H9 (cell line): ENCODE data around the gene ADAMTS5. TPM values are rescaled to one million over a fixed set of nuclear protein-coding genes. Genes with fewer than 3 reads are reported as not detected.

ENCODE experiments used
- DNase-seq: peaks from one replicate; pipeline ENCODE4 v3.0.0-alpha.2; 2017
- H2AFZ ChIP-seq: one replicate; pipeline ENCODE4 v1.6.1; 2013; ENCODE audit warnings: mild to moderate bottlenecking, low read length, control low read depth, moderate library complexity
- H2AK5ac ChIP-seq: 2 replicates; pipeline ENCODE4 v1.6.1; 2013; ENCODE audit warnings: low read length, control low read depth, mixed read lengths; ENCODE audit not compliant: insufficient read length
- H2BK120ac ChIP-seq: one replicate; pipeline ENCODE4 v1.6.1; 2013; ENCODE audit warnings: low read depth, mild to moderate bottlenecking, low read length, control low read depth, inconsistent platforms; ENCODE audit not compliant: poor library complexity, severe bottlenecking
- H2BK12ac ChIP-seq: 2 replicates; pipeline ENCODE4 v1.6.1; 2013; ENCODE audit warnings: low read length, control low read depth, mixed read lengths, low read depth; ENCODE audit not compliant: insufficient read length
- H2BK15ac ChIP-seq: 2 replicates; pipeline ENCODE4 v1.6.1; 2013; ENCODE audit warnings: low read depth, low read length, control low read depth
- H2BK20ac ChIP-seq: one replicate; pipeline ENCODE4 v1.6.1; 2013; ENCODE audit warnings: low read depth, mild to moderate bottlenecking, low read length, control low read depth, inconsistent platforms; ENCODE audit not compliant: poor library complexity, severe bottlenecking
- H2BK5ac ChIP-seq: 2 replicates; pipeline ENCODE4 v1.6.1; 2013; ENCODE audit warnings: low read length, control low read depth, mixed read lengths; ENCODE audit not compliant: insufficient read length
- H3K14ac ChIP-seq: 2 replicates; pipeline ENCODE4 v1.6.1; 2013; ENCODE audit warnings: low read length, control low read depth; ENCODE audit not compliant: insufficient read depth
- H3K18ac ChIP-seq: 2 replicates; pipeline ENCODE4 v1.6.1; 2013; ENCODE audit warnings: low read depth, mild to moderate bottlenecking, mixed read lengths, low read length, control low read depth; ENCODE audit not compliant: insufficient read length
- H3K23ac ChIP-seq: 2 replicates; pipeline ENCODE4 v1.6.1; 2013; ENCODE audit warnings: low read length, control low read depth, mixed read lengths, low read depth; ENCODE audit not compliant: insufficient read length
- H3K23me2 ChIP-seq: 2 replicates; pipeline ENCODE4 v1.6.1; 2013; ENCODE audit warnings: low read depth, mild to moderate bottlenecking, mixed read lengths, low read length, control low read depth; ENCODE audit not compliant: insufficient read length, poor library complexity, severe bottlenecking
- H3K27ac ChIP-seq: 2 replicates; pipeline ENCODE4 v1.5.1; 2013; ENCODE audit warnings: low read length, control low read depth, mixed read lengths, low read depth; ENCODE audit not compliant: insufficient read length
- H3K27me3 ChIP-seq: 2 replicates; pipeline ENCODE4 v1.6.1; 2013; ENCODE audit warnings: low read length, control low read depth, inconsistent platforms; ENCODE audit not compliant: insufficient read depth
- H3K4ac ChIP-seq: 2 replicates; pipeline ENCODE4 v1.6.1; 2013; ENCODE audit warnings: low read depth, mild to moderate bottlenecking, control low read depth, inconsistent platforms, low read length, moderate library complexity
- H3K4me1 ChIP-seq: 2 replicates; pipeline ENCODE4 v1.6.1; 2013; ENCODE audit warnings: low read length, control low read depth, inconsistent platforms; ENCODE audit not compliant: insufficient read depth
- H3K4me2 ChIP-seq: 2 replicates; pipeline ENCODE4 v1.6.1; 2013; ENCODE audit warnings: low read length, control low read depth, mixed read lengths; ENCODE audit not compliant: insufficient read length, insufficient read depth
- H3K56ac ChIP-seq: 2 replicates; pipeline ENCODE4 v1.6.1; 2013; ENCODE audit warnings: low read depth, mild to moderate bottlenecking, mixed read lengths, low read length, control low read depth; ENCODE audit not compliant: insufficient read length
- H3K79me1 ChIP-seq: 2 replicates; pipeline ENCODE4 v1.6.1; 2013; ENCODE audit warnings: low read depth, mild to moderate bottlenecking, moderate library complexity, low read length, control low read depth, inconsistent platforms; ENCODE audit not compliant: insufficient read depth, poor library complexity, severe bottlenecking
- H3K79me2 ChIP-seq: 2 replicates; pipeline ENCODE4 v1.6.1; 2013; ENCODE audit warnings: low read length, control low read depth, inconsistent platforms; ENCODE audit not compliant: insufficient read depth
- H3K9ac ChIP-seq: 2 replicates; pipeline ENCODE4 v1.6.1; 2013; ENCODE audit warnings: low read length, control low read depth, mixed read lengths; ENCODE audit not compliant: insufficient read length; ENCODE audit errors: extremely low read depth
- H3K9me3 ChIP-seq: one replicate; pipeline ENCODE4 v1.6.1; 2013; ENCODE audit warnings: low read depth, low read length, inconsistent platforms; ENCODE audit not compliant: control insufficient read depth
- H3T11ph ChIP-seq: one replicate; pipeline ENCODE4 v1.6.1; 2013; ENCODE audit warnings: mild to moderate bottlenecking, low read length, control low read depth, inconsistent platforms
- H4K20me1 ChIP-seq: one replicate; pipeline ENCODE4 v1.6.1; 2013; ENCODE audit not compliant: control insufficient read depth, insufficient read length, insufficient read depth
- H4K5ac ChIP-seq: 2 replicates; pipeline ENCODE4 v1.6.1; 2013; ENCODE audit warnings: low read depth, mild to moderate bottlenecking, mixed read lengths, low read length, control low read depth; ENCODE audit not compliant: insufficient read length
- H4K8ac ChIP-seq: replicated peaks from 2 replicates; pipeline ENCODE4 v1.6.1; 2013; ENCODE audit warnings: low read length, control low read depth, mixed read lengths, low read depth; ENCODE audit not compliant: insufficient read length
- H4K91ac ChIP-seq: 2 replicates; pipeline ENCODE4 v1.6.1; 2013; ENCODE audit warnings: low read depth, mild to moderate bottlenecking, moderate library complexity, mixed read lengths, low read length, control low read depth; ENCODE audit not compliant: insufficient read length
- H3K27ac Mint-ChIP-seq, 3 experiments: 2 replicates in 2 of 3; 3 replicates in 1 of 3; pipeline ENCODE4 v1.8.0; 2020 to 2021; ENCODE audit warnings: mixed read lengths in 3 of 3, mild to moderate bottlenecking in 1 of 3, moderate library complexity in 1 of 3
- H3K27me3 Mint-ChIP-seq: 2 replicates; pipeline ENCODE4 v1.8.0; 2021; ENCODE audit warnings: low read depth, mild to moderate bottlenecking, moderate library complexity, mixed read lengths
- H3K36me3 Mint-ChIP-seq, 3 experiments: 2 replicates in 2 of 3; 3 replicates in 1 of 3; pipeline ENCODE4 v1.8.0; 2020 to 2021; ENCODE audit warnings: low read depth in 3 of 3, mixed read lengths in 3 of 3; ENCODE audit not compliant: insufficient read depth in 1 of 3
- H3K4me1 Mint-ChIP-seq, 2 experiments: 2 replicates each; pipeline ENCODE4 v1.8.0; 2020; ENCODE audit warnings: mixed read lengths in 2 of 2
- H3K4me3 Mint-ChIP-seq, 2 experiments: 2 replicates in 1 of 2; 3 replicates in 1 of 2; pipeline ENCODE4 v1.8.0; 2020 to 2021; ENCODE audit warnings: mild to moderate bottlenecking in 2 of 2, mixed read lengths in 2 of 2, moderate library complexity in 1 of 2
- H3K9me3 Mint-ChIP-seq, 2 experiments: 2 replicates in 1 of 2; 3 replicates in 1 of 2; pipeline ENCODE4 v1.8.0; 2020; ENCODE audit warnings: mild to moderate bottlenecking in 2 of 2, mixed read lengths in 2 of 2, moderate library complexity in 1 of 2
- WGBS: extraction: QIAGEN DNeasy Blood & Tissue Kit; methylation state at CpG from one replicate; pipeline ENCODE4 v1.1.7; 2013; ENCODE audit warnings: missing lambda C conversion rate, low lambda C conversion rate, mixed read lengths; ENCODE audit not compliant: insufficient read length; ENCODE audit errors: extremely low coverage; 5-methylcytosine and 5-hydroxymethylcytosine counted together
- total RNA-seq: library from RNA; stranded (reverse); gene quantifications from 2 replicates; pipeline ENCODE4 v1.2.1, GENCODE V29; 2021
- TF ChIP-seq, protein P1 (sequence below): fragments of 200-600 bp; sonication (generic); conservative IDR thresholded peaks from 3 replicates; pipeline ENCODE4 v1.8.0; 2021; ENCODE audit warnings: antibody characterized with exemption, mild to moderate bottlenecking

The ADAMTS5 gene
- total RNA-seq, 1 experiment from 2014 or later: 0.90 TPM

DNA sequence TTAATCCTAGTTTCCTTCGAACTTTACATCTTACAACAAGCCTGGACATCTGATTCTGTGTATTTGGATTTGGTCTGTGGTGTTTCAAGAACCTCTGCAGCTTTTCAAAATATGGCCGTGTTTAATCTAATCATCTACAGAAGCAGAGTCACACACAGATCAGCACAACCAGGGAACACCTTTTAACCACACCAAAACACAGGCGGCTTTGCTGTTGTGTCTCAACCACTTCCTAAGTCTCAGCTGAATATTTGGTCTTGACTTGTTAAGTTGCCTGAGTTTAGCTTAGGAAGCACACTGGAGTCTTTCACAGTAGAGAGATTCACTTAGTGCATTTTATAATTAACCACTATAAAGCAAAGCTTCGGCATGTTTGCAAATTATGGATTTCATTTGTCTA lies 17.1 kb downstream of the ADAMTS5 start:
- Histone ChIP-seq H2BK12ac (no peak overlapping the region), H2AFZ (no peak overlapping the region), H3T11ph (no peak overlapping the region), H3K23me2 (no peaks in the 10 kb centered on the region), H3K27ac (no peak overlapping the region), H2AK5ac (no peak overlapping the region), H3K14ac (no peak overlapping the region), H4K8ac (no peak overlapping the region), H3K9me3 (no peaks in the 10 kb centered on the region), H2BK15ac (no peak overlapping the region), H3K56ac (no peak overlapping the region), H3K4ac (no peak overlapping the region), H2BK5ac (no peak overlapping the region), H3K4me2 (no peak overlapping the region), H3K79me2 (no peaks in the 10 kb centered on the region), H2BK20ac (no peak overlapping the region), H3K23ac (no peak overlapping the region), H3K79me1 (no peaks in the 10 kb centered on the region), H3K4me1 (peaks cover 9% of the 10 kb centered on the region; the same call in 1 of the 2 replicates), H4K20me1 (no peaks in the 10 kb centered on the region), H3K18ac (no peak overlapping the region), H2BK120ac (no peak overlapping the region), H4K5ac (no peak overlapping the region), H3K27me3 (no peaks in the 10 kb centered on the region), H3K9ac (no peak overlapping the region), H4K91ac (no peak overlapping the region)
- no CpG with 5 or more reads among the region's 4 CpGs for WGBS
- TF ChIP-seq, protein P1, sequence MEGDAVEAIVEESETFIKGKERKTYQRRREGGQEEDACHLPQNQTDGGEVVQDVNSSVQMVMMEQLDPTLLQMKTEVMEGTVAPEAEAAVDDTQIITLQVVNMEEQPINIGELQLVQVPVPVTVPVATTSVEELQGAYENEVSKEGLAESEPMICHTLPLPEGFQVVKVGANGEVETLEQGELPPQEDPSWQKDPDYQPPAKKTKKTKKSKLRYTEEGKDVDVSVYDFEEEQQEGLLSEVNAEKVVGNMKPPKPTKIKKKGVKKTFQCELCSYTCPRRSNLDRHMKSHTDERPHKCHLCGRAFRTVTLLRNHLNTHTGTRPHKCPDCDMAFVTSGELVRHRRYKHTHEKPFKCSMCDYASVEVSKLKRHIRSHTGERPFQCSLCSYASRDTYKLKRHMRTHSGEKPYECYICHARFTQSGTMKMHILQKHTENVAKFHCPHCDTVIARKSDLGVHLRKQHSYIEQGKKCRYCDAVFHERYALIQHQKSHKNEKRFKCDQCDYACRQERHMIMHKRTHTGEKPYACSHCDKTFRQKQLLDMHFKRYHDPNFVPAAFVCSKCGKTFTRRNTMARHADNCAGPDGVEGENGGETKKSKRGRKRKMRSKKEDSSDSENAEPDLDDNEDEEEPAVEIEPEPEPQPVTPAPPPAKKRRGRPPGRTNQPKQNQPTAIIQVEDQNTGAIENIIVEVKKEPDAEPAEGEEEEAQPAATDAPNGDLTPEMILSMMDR: no peak
- no peak for DNase-seq
- Mint-ChIP-seq H3K9me3 (no peaks in the 10 kb centered on the region), H3K36me3 (no peaks in the 10 kb centered on the region), H3K27me3 (peaks cover 17% of the 10 kb centered on the region), H3K4me3 (no peak overlapping the region), H3K4me1 (peaks cover 37 to 41% of the 10 kb centered on the region in 2 experiments), H3K27ac (no peak overlapping the region)
